Testis (tissue), 2 donors: Measurements from ENCODE around the gene ZNF827.

Experiments
- CTCF ChIP-seq, 3 experiments: fragments of 450-650 bp in 2 of 3; fragments of 200-600 bp in 1 of 3; sonication (generic) in 1 of 3; IDR thresholded peaks; one replicate each; pipeline ENCODE4 v1.5.1; 2016 to 2019; ENCODE audit warnings: antibody characterized with exemption in 3 of 3, mild to moderate bottlenecking in 2 of 3, moderate library complexity in 1 of 3
- POLR2A ChIP-seq: fragments of 450-650 bp; IDR thresholded peaks from one replicate; pipeline ENCODE4 v1.6.1; 2017; ENCODE audit warnings: antibody characterized with exemption, mild to moderate bottlenecking, moderate library complexity

GRCh38 chr4:145799223-145799622, 139.4 kb downstream of the ZNF827 start:
- TF ChIP-seq CTCF (IDR thresholded peaks at IDR 0.05) (no peak), POLR2A (no peak)
